SK-N-SH (cell line): ENCODE data around the gene UBXN2A. TPM values are rescaled to one million over a fixed set of nuclear protein-coding genes. Genes with fewer than 3 reads are reported as not detected.

ENCODE experiments used
- CTCF ChIA-PET: fragments of 300-600, 350-600 bp; formaldehyde crosslinking; extraction: SDS; loops from one replicate; lab custom pipeline; 2021; lab: Yijun Ruan, JAX
- POLR2A ChIA-PET: fragments of 350-600 bp; sonication (Branson Sonifier 250); formaldehyde crosslinking; extraction: SDS; loops from one replicate; lab custom pipeline; 2020; ENCODE audit warnings: antibody characterized with exemption, inconsistent platforms; lab: Yijun Ruan, JAX
- DNase-seq: peaks from one replicate; pipeline ENCODE4 v3.0.0; 2012
- H2AFZ ChIP-seq: fragments of 200-600 bp; sonication (generic); 2 replicates; pipeline ENCODE4 v1.8.1; 2016; ENCODE audit warnings: antibody characterized with exemption, mild to moderate bottlenecking, low read depth
- H3F3A ChIP-seq: fragments of 200-600 bp; sonication (generic); replicated peaks from 2 replicates; pipeline ENCODE3; 2016; ENCODE audit warnings: antibody characterized with exemption, mild to moderate bottlenecking; ENCODE audit not compliant: insufficient read depth
- H3K27ac ChIP-seq, 2 experiments: fragments of 200-500 bp in 1 of 2; fragments of 200-600 bp in 1 of 2; sonication (Bioruptor generic) in 1 of 2; sonication (generic), shearing (Covaris generic) in 1 of 2; 2 replicates each; pipeline versions ENCODE4 v1.5.1 to v1.6.1; 2014 to 2016; ENCODE audit warnings: low read depth in 2 of 2, inconsistent platforms in 1 of 2, low read length in 1 of 2, mild to moderate bottlenecking in 1 of 2, mixed read lengths in 1 of 2
- H3K27me3 ChIP-seq: fragments of 200-600 bp; sonication (generic), shearing (Covaris generic); 2 replicates; pipeline ENCODE4 v1.6.1; 2016; ENCODE audit warnings: mixed run types; ENCODE audit not compliant: insufficient read depth
- H3K36me3 ChIP-seq, 2 experiments: fragments of 200-500 bp in 1 of 2; fragments of 200-600 bp in 1 of 2; sonication (Bioruptor generic) in 1 of 2; sonication (generic) in 1 of 2; replicated peaks in 1 of 2; 2 replicates each; pipeline versions ENCODE3 to v1.5.1; 2014 to 2016; ENCODE audit warnings: low read length in 1 of 2, mild to moderate bottlenecking in 1 of 2; ENCODE audit not compliant: insufficient read depth in 2 of 2, control insufficient read depth in 1 of 2
- H3K4me1 ChIP-seq, 2 experiments: fragments of 200-500 bp in 1 of 2; fragments of 200-600 bp in 1 of 2; sonication (Bioruptor generic) in 1 of 2; sonication (generic), shearing (Covaris generic) in 1 of 2; 2 replicates each; pipeline versions ENCODE4 v1.5.1 to v1.6.1; 2014 to 2016; ENCODE audit warnings: low read depth in 1 of 2, low read length in 1 of 2, mixed run types in 1 of 2; ENCODE audit not compliant: insufficient read depth in 2 of 2, control insufficient read depth in 1 of 2
- H3K4me2 ChIP-seq: fragments of 200-600 bp; sonication (generic), shearing (Covaris generic); 2 replicates; pipeline ENCODE4 v1.6.1; 2017; ENCODE audit warnings: mixed run types
- H3K4me3 ChIP-seq, 2 experiments: fragments of 200-500 bp in 1 of 2; fragments of 200-600 bp in 1 of 2; sonication (Bioruptor generic) in 1 of 2; sonication (generic), shearing (Covaris generic) in 1 of 2; 2 replicates each; pipeline versions ENCODE4 v1.5.1 to v1.8.1; 2014 to 2016; ENCODE audit warnings: low read depth in 2 of 2, inconsistent platforms in 1 of 2, low read length in 1 of 2, mild to moderate bottlenecking in 1 of 2, mixed read lengths in 1 of 2, moderate library complexity in 1 of 2
- H3K79me2 ChIP-seq: fragments of 200-600 bp; sonication (generic); 2 replicates; pipeline ENCODE4 v1.8.1; 2017; ENCODE audit warnings: mild to moderate bottlenecking; ENCODE audit not compliant: insufficient read depth
- H3K9ac ChIP-seq: fragments of 200-600 bp; sonication (generic); 2 replicates; pipeline ENCODE4 v1.6.1; 2017; ENCODE audit warnings: mixed run types
- H3K9me2 ChIP-seq: fragments of 200-600 bp; sonication (generic); 2 replicates; pipeline ENCODE4 v1.6.1; 2017; ENCODE audit warnings: mixed run types
- H3K9me3 ChIP-seq: fragments of 200-600 bp; sonication (generic); 2 replicates; pipeline ENCODE4 v1.6.1; 2017; ENCODE audit warnings: mixed run types, mild to moderate bottlenecking, moderate library complexity
- H4K20me1 ChIP-seq: fragments of 200-600 bp; sonication (generic); 2 replicates; pipeline ENCODE4 v1.6.1; 2017; ENCODE audit warnings: mild to moderate bottlenecking, mixed run types; ENCODE audit not compliant: insufficient read depth
- CHD2 ChIP-seq: fragments of 150-350 bp; IDR thresholded peaks from 2 replicates; pipeline ENCODE4 v1.6.1; 2018; ENCODE audit warnings: low read length; ENCODE audit not compliant: partially characterized antibody
- ELF1 ChIP-seq: IDR thresholded peaks from 2 replicates; pipeline ENCODE4 v1.4.0; 2012
- FOXM1 ChIP-seq: IDR thresholded peaks from 2 replicates; pipeline ENCODE4 v1.4.0; 2012; ENCODE audit warnings: low read depth, mild to moderate bottlenecking
- GABPA ChIP-seq: IDR thresholded peaks from 2 replicates; pipeline ENCODE4 v1.4.0; 2012; ENCODE audit warnings: low read depth, mild to moderate bottlenecking
- JUND ChIP-seq: IDR thresholded peaks from 2 replicates; pipeline ENCODE4 v1.4.0; 2012
- MAX ChIP-seq: IDR thresholded peaks from 2 replicates; pipeline ENCODE4 v1.4.0; 2012; ENCODE audit warnings: low read depth
- MEF2A ChIP-seq: IDR thresholded peaks from 2 replicates; pipeline ENCODE4 v1.4.0; 2012; ENCODE audit warnings: low read depth, borderline replicate concordance
- MXI1 ChIP-seq: IDR thresholded peaks from 2 replicates; pipeline ENCODE4 v1.6.1; 2012; ENCODE audit warnings: mild to moderate bottlenecking, low read depth, low read length, improper control_type of control experiment
- NFIC ChIP-seq: IDR thresholded peaks from 2 replicates; pipeline ENCODE4 v1.4.0; 2012; ENCODE audit warnings: borderline replicate concordance
- PBX3 ChIP-seq: IDR thresholded peaks from 2 replicates; pipeline ENCODE4; 2012
- POLR2AphosphoS5 ChIP-seq: IDR thresholded peaks from 2 replicates; pipeline ENCODE4 v1.6.1; 2012; ENCODE audit warnings: low read depth, low read length
- RFX5 ChIP-seq: IDR thresholded peaks from 2 replicates; pipeline ENCODE4 v1.6.1; 2012; ENCODE audit warnings: mild to moderate bottlenecking, improper control_type of control experiment, low read length
- RXRA ChIP-seq: IDR thresholded peaks from 2 replicates; pipeline ENCODE4 v1.4.0; 2012; ENCODE audit warnings: low read depth, mild to moderate bottlenecking, borderline replicate concordance
- SIN3A ChIP-seq: IDR thresholded peaks from 2 replicates; pipeline ENCODE4 v1.6.1; 2012; ENCODE audit warnings: low read depth, mild to moderate bottlenecking, low read length, moderate library complexity, borderline replicate concordance
- SMC3 ChIP-seq: IDR thresholded peaks from 2 replicates; pipeline ENCODE4 v1.6.1; 2012; ENCODE audit warnings: low read depth, low read length, improper control_type of control experiment
- TAF1 ChIP-seq: IDR thresholded peaks from 2 replicates; pipeline ENCODE4 v1.6.1; 2012; ENCODE audit warnings: low read depth, mild to moderate bottlenecking, low read length, moderate library complexity, borderline replicate concordance
- TEAD4 ChIP-seq: IDR thresholded peaks from 2 replicates; pipeline ENCODE4 v1.4.0; 2012; ENCODE audit warnings: mild to moderate bottlenecking, borderline replicate concordance; ENCODE audit not compliant: insufficient read depth
- USF1 ChIP-seq: IDR thresholded peaks from 2 replicates; pipeline ENCODE4 v1.4.0; 2012; ENCODE audit warnings: low read depth, borderline replicate concordance
- YY1 ChIP-seq: IDR thresholded peaks from 2 replicates; pipeline ENCODE4 v1.4.0; 2012; ENCODE audit warnings: low read depth, mild to moderate bottlenecking
- WGBS: methylation state at CpG from one replicate; pipeline ENCODE4 v1.1.6; 2017; ENCODE audit warnings: low lambda C conversion rate; 5-methylcytosine and 5-hydroxymethylcytosine counted together
- polyA plus RNA-seq, 3 experiments: library from polyadenylated mRNA; depleted of rRNA; stranded (reverse); fragments of >200 nt; gene quantifications; 2 replicates each; pipeline ENCODE4 v1.2.3, GENCODE V29; 2012
- TF ChIP-seq, protein P1 (sequence below): fragments of 200-600 bp; sonication (generic); IDR thresholded peaks from 2 replicates; pipeline ENCODE4 v1.6.1; 2017; ENCODE audit warnings: antibody characterized with exemption, mild to moderate bottlenecking, moderate library complexity

UBXN2A gene
- polyA plus RNA-seq, 1 of the 3 experiments (the other 2 are of a cell fraction), result 5.8 TPM

DNA sequence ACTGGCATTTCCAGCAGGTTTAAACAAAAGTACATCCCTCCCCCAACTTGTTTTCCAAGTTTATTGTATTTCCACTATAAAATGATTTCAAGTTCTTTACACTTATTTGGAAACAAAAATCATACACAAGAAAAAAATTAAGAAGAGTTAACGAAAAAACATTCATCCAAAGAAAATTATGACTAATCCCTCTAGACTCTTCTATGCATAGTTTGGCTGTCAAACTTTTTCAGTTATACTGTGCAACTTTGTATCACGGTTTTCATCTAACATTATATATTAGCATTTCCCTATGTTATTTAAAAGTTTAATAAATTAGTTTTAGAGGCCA, 106.3 kb downstream of the UBXN2A start:
- Histone ChIP-seq H3K27ac (peak overlapping the region in 1 of 2 experiments; percentile 54; a peak in 1 of 4 replicates), H3F3A (peaks cover 15% of the 10 kb centered on the region)
- no peak for DNase-seq

GRCh38 chr2:24046930-24047702, 106.9 kb downstream of the UBXN2A start, which contains the start of gene WDCP:
Gene WDCP (minus strand): TSS chr2:24047391. CDS start chr2:24039494, 7,897 bp downstream.
- POLR2A ChIA-PET, result interaction anchor here (0.6 to 1.7 kb wide), 12 partner anchors 11 to 940 kb away, joined by 3 to 16 read pairs (median 4); partner anchors contain the start of genes ATAD2B, SF3B6, TP53I3 and UBXN2A
- Histone ChIP-seq H3K9me2 (no peaks in the 10 kb centered on the region), H3K9ac (peak within 1 kb of the TSS; percentile 75), H2AFZ (peak within 1 kb of the TSS; percentile 90), H3F3A (peaks cover 15% of the 10 kb centered on the region), H3K4me3 (peak within 1 kb of the TSS; percentile 75 to 89), H3K4me1 (peaks cover 3 to 16% of the 10 kb centered on the region in 2 experiments; a peak in 2 of 4 replicates), H4K20me1 (no peaks in the 10 kb centered on the region), H3K27ac (peak within 1 kb of the TSS; percentile 54 to 74; a peak in 3 of 4 replicates), H3K4me2 (peak within 1 kb of the TSS; percentile 71), H3K79me2 (peaks cover 49% of the 10 kb centered on the region), H3K27me3 (no peaks in the 10 kb centered on the region), H3K9me3 (no peaks in the 10 kb centered on the region), H3K36me3 (no peaks in the 10 kb centered on the region)
- WGBS, result under 1% methylated on average over 38 of the region's 38 CpGs
- peak; percentile 93 for DNase-seq
- CTCF ChIA-PET, result interaction anchor here (0.6 to 5.1 kb wide), 6 partner anchors 14 to 351 kb away, joined by 3 to 38 read pairs (median 6); partner anchors contain the start of genes ATAD2B and TP53I3
- TF ChIP-seq MEF2A, result no peak
- peak; percentile 94 for TF ChIP-seq CHD2
- no peak for TF ChIP-seq RFX5
- TF ChIP-seq, protein P1, sequence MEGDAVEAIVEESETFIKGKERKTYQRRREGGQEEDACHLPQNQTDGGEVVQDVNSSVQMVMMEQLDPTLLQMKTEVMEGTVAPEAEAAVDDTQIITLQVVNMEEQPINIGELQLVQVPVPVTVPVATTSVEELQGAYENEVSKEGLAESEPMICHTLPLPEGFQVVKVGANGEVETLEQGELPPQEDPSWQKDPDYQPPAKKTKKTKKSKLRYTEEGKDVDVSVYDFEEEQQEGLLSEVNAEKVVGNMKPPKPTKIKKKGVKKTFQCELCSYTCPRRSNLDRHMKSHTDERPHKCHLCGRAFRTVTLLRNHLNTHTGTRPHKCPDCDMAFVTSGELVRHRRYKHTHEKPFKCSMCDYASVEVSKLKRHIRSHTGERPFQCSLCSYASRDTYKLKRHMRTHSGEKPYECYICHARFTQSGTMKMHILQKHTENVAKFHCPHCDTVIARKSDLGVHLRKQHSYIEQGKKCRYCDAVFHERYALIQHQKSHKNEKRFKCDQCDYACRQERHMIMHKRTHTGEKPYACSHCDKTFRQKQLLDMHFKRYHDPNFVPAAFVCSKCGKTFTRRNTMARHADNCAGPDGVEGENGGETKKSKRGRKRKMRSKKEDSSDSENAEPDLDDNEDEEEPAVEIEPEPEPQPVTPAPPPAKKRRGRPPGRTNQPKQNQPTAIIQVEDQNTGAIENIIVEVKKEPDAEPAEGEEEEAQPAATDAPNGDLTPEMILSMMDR, result no peak
- peak; percentile 57 for TF ChIP-seq MAX
- TF ChIP-seq GABPA, result peak; percentile 85
- TF ChIP-seq TAF1, result peak; percentile 93
- peak; percentile 86 for TF ChIP-seq PBX3
- TF ChIP-seq TEAD4, result no peak
- peak; percentile 73 for TF ChIP-seq SIN3A
- TF ChIP-seq MXI1, result peak; percentile 99
- peak; percentile 98 for TF ChIP-seq POLR2AphosphoS5
- TF ChIP-seq ELF1, result peak; percentile 69
- no peak for TF ChIP-seq NFIC
- TF ChIP-seq FOXM1, result no peak
- TF ChIP-seq RXRA, result no peak
- TF ChIP-seq YY1, result 0 out of 2 replicates have a peak, but pooled peaks have one; percentile 28
- TF ChIP-seq SMC3, result no peak
- no peak for TF ChIP-seq JUND
- TF ChIP-seq USF1, result no peak

More for the DNA sequence above, 106.3 kb downstream of the UBXN2A start:
- no peak for TF ChIP-seq RXRA
- H3K79me2 ChIP-seq, result peaks cover 52% of the 10 kb centered on the region
- 1% methylated on average over 2 of the region's 2 CpGs for WGBS
- H3K36me3 ChIP-seq, result no peaks in the 10 kb centered on the region
- ChIA-PET CTCF (interaction anchor here (0.6 to 5.1 kb wide), 3 partner anchors 119 to 352 kb away, joined by 3 to 38 read pairs (median 5); partner anchors contain the start of gene ATAD2B), POLR2A (interaction anchor here (1.0 to 1.7 kb wide), 5 partner anchors 12 to 222 kb away, joined by 3 to 16 read pairs (median 4); partner anchors contain the start of genes SF3B6 and TP53I3)
- H3K9me2 ChIP-seq, result no peaks in the 10 kb centered on the region
- no peaks in the 10 kb centered on the region for H4K20me1 ChIP-seq
- peak overlapping the region; percentile 75 to 89 for H3K4me3 ChIP-seq
- H3K9me3 ChIP-seq, result no peaks in the 10 kb centered on the region
- H2AFZ ChIP-seq, result peak overlapping the region; percentile 87
- peak overlapping the region; percentile 71 for H3K4me2 ChIP-seq
- no peaks in the 10 kb centered on the region for H3K27me3 ChIP-seq
- peaks cover 3 to 16% of the 10 kb centered on the region in 2 experiments; a peak in 2 of 4 replicates for H3K4me1 ChIP-seq
- peak overlapping the region; percentile 75 for H3K9ac ChIP-seq
